Gastrocnemius medialis (tissue), 4 donors: ENCODE measurements around the gene VIT. TPM values are rescaled to one million over a fixed set of nuclear protein-coding genes. Genes with fewer than 3 reads are reported as not detected.

ENCODE experiments used
- ATAC-seq, 2 donors: fragments of 150-250 bp; one replicate each; pipeline ENCODE4 v1.9.1; 2016
- DNase-seq, 2 donors: peaks; one replicate each; pipeline ENCODE4 v3.0.0-alpha.2; 2019
- H3K27ac ChIP-seq, 4 donors: fragments of 200-600 bp; sonication (generic); 1 replicate in 1 of 4; 2 replicates in 3 of 4; pipeline ENCODE4 v1.5.1; 2016 to 2018; ENCODE audit warnings: mild to moderate bottlenecking in 2 of 4, moderate library complexity in 1 of 4
- H3K27me3 ChIP-seq, 3 donors: fragments of 200-600 bp; sonication (generic) in 2 of 3; 1 replicate in 1 of 3; 2 replicates in 2 of 3; pipeline versions ENCODE4 v1.5.1 to v1.6.0; 2016 to 2019; ENCODE audit warnings: mild to moderate bottlenecking in 1 of 3, moderate library complexity in 1 of 3
- H3K36me3 ChIP-seq, 2 donors: fragments of 200-600 bp; sonication (generic) in 1 of 2; one replicate each; pipeline ENCODE4 v1.5.1; 2017 to 2018
- H3K4me1 ChIP-seq, 2 donors: fragments of 200-600 bp; sonication (generic) in 1 of 2; one replicate each; pipeline ENCODE4 v1.5.1; 2016 to 2017; ENCODE audit warnings: mild to moderate bottlenecking in 2 of 2
- H3K4me3 ChIP-seq, 4 donors: fragments of 200-600 bp; sonication (generic) in 3 of 4; 1 replicate in 1 of 4; 2 replicates in 3 of 4; pipeline ENCODE4 v1.5.1; 2016 to 2019; ENCODE audit warnings: mild to moderate bottlenecking in 2 of 4
- H3K9me3 ChIP-seq, 3 donors: fragments of 200-600 bp; sonication (generic) in 2 of 3; 1 replicate in 1 of 3; 2 replicates in 2 of 3; pipeline ENCODE4 v1.5.1; 2016 to 2019
- POLR2A ChIP-seq, 2 donors: fragments of 450-650 bp; IDR thresholded peaks; one replicate each; pipeline ENCODE4 v1.6.1; 2017; ENCODE audit warnings: antibody characterized with exemption in 2 of 2, mild to moderate bottlenecking in 2 of 2, moderate library complexity in 2 of 2
- in situ Hi-C, 4 donors: fragments of 200-750 bp; cut with MboI; loops; one replicate each; pipeline versions ENCODE4 v1.15.0 to v1.8.0; 2017; ENCODE audit warnings: low sequenced_read_pairs in 4 of 4
- intact Hi-C: fragments of 100-400 bp; cut with DNase I; formaldehyde crosslinking; loops from one replicate; pipeline ENCODE4 v1.15.1; 2023; ENCODE audit warnings: low total_unique reads
- total RNA-seq, 4 donors: library from RNA; depleted of rRNA; stranded (reverse); fragments of >200 nt; gene quantifications; one replicate each; pipeline versions ENCODE4 v1.1.0 to v1.2.3, GENCODE V29; 2016
- TF ChIP-seq, protein P1 (sequence below), 5 experiments: fragments of 450-650 bp in 3 of 5; fragments of 200-600 bp in 2 of 5; sonication (generic) in 2 of 5; IDR thresholded peaks in 4 of 5; conservative IDR thresholded peaks in 1 of 5; 1 replicate in 4 of 5; 2 replicates in 1 of 5; pipeline ENCODE4 v1.5.1; 2016 to 2019; ENCODE audit warnings: antibody characterized with exemption in 5 of 5, mild to moderate bottlenecking in 3 of 5, moderate library complexity in 3 of 5

Gene VIT
- total RNA-seq, 4 donors from 2014 or later, result 14.4 to 27.3 (median 17.6) TPM

DNA sequence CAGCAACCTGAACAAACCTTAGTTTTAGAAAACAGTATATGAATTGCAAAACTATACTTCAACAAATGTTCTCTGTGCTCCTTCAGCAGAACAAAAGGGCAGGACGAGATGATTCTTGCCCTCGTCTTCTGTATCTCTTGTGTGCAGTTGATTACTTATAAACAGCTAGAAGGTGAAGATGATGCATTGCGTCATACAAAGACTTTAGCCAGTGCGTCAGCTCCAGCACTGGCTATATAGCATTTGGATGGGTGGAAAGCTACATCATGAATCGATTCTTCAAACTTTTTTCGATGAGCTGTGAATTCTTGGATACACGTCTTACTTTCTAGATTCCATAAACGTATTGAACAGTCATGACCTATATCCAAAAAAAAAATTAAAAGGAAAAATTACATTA lies 152.8 kb downstream of the VIT start:
- Histone ChIP-seq H3K27ac (no peak overlapping the region), H3K27me3 (no peaks in the 10 kb centered on the region), H3K9me3 (no peaks in the 10 kb centered on the region), H3K4me1 (no peaks in the 10 kb centered on the region), H3K4me3 (no peak overlapping the region), H3K36me3 (peaks cover 0 to 54% of the 10 kb centered on the region in 2 donors)
- TF ChIP-seq POLR2A (IDR thresholded peaks at IDR 0.05), result no peak
- TF ChIP-seq, protein P1, sequence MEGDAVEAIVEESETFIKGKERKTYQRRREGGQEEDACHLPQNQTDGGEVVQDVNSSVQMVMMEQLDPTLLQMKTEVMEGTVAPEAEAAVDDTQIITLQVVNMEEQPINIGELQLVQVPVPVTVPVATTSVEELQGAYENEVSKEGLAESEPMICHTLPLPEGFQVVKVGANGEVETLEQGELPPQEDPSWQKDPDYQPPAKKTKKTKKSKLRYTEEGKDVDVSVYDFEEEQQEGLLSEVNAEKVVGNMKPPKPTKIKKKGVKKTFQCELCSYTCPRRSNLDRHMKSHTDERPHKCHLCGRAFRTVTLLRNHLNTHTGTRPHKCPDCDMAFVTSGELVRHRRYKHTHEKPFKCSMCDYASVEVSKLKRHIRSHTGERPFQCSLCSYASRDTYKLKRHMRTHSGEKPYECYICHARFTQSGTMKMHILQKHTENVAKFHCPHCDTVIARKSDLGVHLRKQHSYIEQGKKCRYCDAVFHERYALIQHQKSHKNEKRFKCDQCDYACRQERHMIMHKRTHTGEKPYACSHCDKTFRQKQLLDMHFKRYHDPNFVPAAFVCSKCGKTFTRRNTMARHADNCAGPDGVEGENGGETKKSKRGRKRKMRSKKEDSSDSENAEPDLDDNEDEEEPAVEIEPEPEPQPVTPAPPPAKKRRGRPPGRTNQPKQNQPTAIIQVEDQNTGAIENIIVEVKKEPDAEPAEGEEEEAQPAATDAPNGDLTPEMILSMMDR (IDR thresholded peaks at IDR 0.05 in 4 of 5, conservative IDR thresholded peaks at IDR 0.05 in 1 of 5), result no peak
- no peak for DNase-seq
- no peak for ATAC-seq
- intact Hi-C loops, result no loop called here
- in situ Hi-C loops, result no loop called here

DNA sequence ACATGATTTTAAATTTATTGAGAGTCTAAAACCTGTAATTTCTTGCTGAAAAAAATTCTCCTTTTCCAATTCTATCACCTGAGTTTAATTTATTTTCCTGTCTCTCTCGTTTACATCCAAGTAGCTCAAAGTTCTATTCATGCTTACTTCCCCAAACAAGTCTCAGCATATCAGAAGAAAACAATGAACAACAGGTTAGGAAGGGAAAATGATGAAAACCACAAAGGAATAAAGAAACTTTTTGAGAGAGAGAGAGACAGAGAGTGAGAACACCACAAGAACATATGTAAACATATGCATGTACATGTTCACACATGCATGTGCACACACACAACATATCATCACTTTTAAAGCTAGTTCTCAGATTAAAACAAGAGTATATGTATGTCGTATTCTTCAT lies 157.7 kb downstream of the VIT start:
- no peak overlapping the region for H3K4me3 ChIP-seq
- in situ Hi-C loops, result no loop called here
- intact Hi-C loops, result no loop called here
- peaks cover 3 to 77% of the 10 kb centered on the region in 2 donors for H3K36me3 ChIP-seq
- DNase-seq, result no peak
- no peak overlapping the region for H3K27ac ChIP-seq
- H3K4me1 ChIP-seq, result no peaks in the 10 kb centered on the region
- ATAC-seq, result no peak
- no peaks in the 10 kb centered on the region for H3K27me3 ChIP-seq
- TF ChIP-seq, protein P1 (IDR thresholded peaks at IDR 0.05 in 4 of 5, conservative IDR thresholded peaks at IDR 0.05 in 1 of 5), result no peak
- TF ChIP-seq POLR2A (IDR thresholded peaks at IDR 0.05), result no peak
- no peaks in the 10 kb centered on the region for H3K9me3 ChIP-seq

DNA sequence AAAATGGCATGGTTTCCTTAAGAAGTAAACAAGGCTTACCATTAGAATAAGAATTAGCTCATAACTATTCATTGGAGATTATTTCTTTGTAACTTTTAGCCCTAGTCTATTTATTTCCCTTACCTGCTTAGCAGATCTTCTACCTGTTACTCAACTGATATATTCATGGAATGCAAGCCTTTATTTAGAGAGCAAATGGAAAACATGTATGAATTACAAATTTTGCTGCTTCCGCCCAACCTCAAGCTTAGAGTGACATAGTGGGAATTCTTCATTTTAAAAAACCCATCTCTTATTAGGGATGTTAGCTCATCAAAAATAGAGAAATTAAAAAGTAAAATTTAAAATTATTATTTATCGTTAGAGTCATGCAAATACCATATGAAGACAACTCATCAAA lies 158.9 kb downstream of the VIT start:
- no peak overlapping the region for H3K4me3 ChIP-seq
- no peak for TF ChIP-seq POLR2A (IDR thresholded peaks at IDR 0.05)
- TF ChIP-seq, protein P1 (IDR thresholded peaks at IDR 0.05 in 4 of 5, conservative IDR thresholded peaks at IDR 0.05 in 1 of 5), result no peak
- ATAC-seq, result no peak
- in situ Hi-C loops, result no loop called here
- no peaks in the 10 kb centered on the region for H3K4me1 ChIP-seq
- DNase-seq, result no peak
- H3K9me3 ChIP-seq, result no peaks in the 10 kb centered on the region
- H3K27ac ChIP-seq, result no peak overlapping the region
- intact Hi-C loops, result no loop called here
- H3K27me3 ChIP-seq, result no peaks in the 10 kb centered on the region
- H3K36me3 ChIP-seq, result peaks cover 3 to 71% of the 10 kb centered on the region in 2 donors

DNA sequence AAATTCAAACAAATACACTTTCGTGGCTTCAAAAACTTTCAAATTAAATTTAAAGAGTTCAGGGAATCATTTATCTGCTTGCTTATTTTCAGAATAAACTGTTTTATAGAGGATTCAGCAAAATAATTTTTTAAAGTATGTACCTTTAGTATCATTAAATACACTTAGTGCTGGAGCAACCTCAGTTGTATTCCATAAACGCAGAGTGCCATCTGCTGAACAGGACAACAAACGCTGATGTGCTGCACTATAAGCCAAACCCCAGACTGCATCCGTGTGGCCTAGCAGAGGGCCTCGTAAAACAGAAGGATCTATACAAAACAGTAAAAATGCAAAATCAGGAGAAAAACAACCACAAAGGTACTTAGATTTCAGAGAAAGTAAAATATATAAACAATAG lies 161.2 kb downstream of the VIT start:
- Histone ChIP-seq H3K27ac (no peak overlapping the region), H3K27me3 (no peaks in the 10 kb centered on the region), H3K4me1 (no peaks in the 10 kb centered on the region), H3K9me3 (no peaks in the 10 kb centered on the region), H3K4me3 (no peak overlapping the region), H3K36me3 (peaks cover 3 to 66% of the 10 kb centered on the region in 2 donors)
- in situ Hi-C loops (no loop called here), intact Hi-C loops (no loop called here)
- TF ChIP-seq, protein P1 (IDR thresholded peaks at IDR 0.05 in 4 of 5, conservative IDR thresholded peaks at IDR 0.05 in 1 of 5), result no peak
- TF ChIP-seq POLR2A (IDR thresholded peaks at IDR 0.05), result no peak
- no peak for DNase-seq
- ATAC-seq, result no peak
